Effector memory CD8-positive, alpha-beta T cell (primary cell): Measurements from ENCODE around the gene FEM1B.

ENCODE experiments used
- ATAC-seq: fragments of 150-1000 bp; cut with Tn5 transposase; replicated peaks from 2 replicates; pipeline ENCODE4 v1.10.0; 2021; ENCODE audit warnings: mild to moderate bottlenecking, moderate library complexity
- DNase-seq, 3 experiments: peaks; one replicate each; pipeline ENCODE4 v3.0.0; 2021
- H3K27ac Mint-ChIP-seq, 2 donors: one replicate each; pipeline ENCODE4 v1.8.0; 2022; ENCODE audit warnings: mild to moderate bottlenecking in 2 of 2, mixed read lengths in 2 of 2, moderate library complexity in 2 of 2
- H3K27me3 Mint-ChIP-seq, 2 donors: one replicate each; pipeline ENCODE4 v1.8.0; 2022; ENCODE audit warnings: mixed read lengths in 2 of 2
- H3K36me3 Mint-ChIP-seq: one replicate; pipeline ENCODE4 v1.8.0; 2022; ENCODE audit warnings: mild to moderate bottlenecking, moderate library complexity, mixed read lengths; ENCODE audit not compliant: insufficient read depth
- H3K4me1 Mint-ChIP-seq, 2 donors: one replicate each; pipeline ENCODE4 v1.8.0; 2022; ENCODE audit warnings: low read depth in 2 of 2, mixed read lengths in 2 of 2
- H3K4me3 Mint-ChIP-seq, 2 donors: one replicate each; pipeline ENCODE4 v1.8.0; 2022; ENCODE audit warnings: mild to moderate bottlenecking in 2 of 2, mixed read lengths in 2 of 2, moderate library complexity in 2 of 2
- H3K9me3 Mint-ChIP-seq, 2 donors: one replicate each; pipeline ENCODE4 v1.8.0; 2022; ENCODE audit warnings: mixed read lengths in 2 of 2

The FEM1B gene

GRCh38 chr15:68310804-68311463 lies 33.4 kb downstream of the FEM1B start:
- no peak overlapping the region for H3K4me3 Mint-ChIP-seq
- peaks cover 10 to 11% of the 10 kb centered on the region in 2 donors for H3K4me1 Mint-ChIP-seq
- H3K27ac Mint-ChIP-seq = no peak overlapping the region
- ATAC-seq = no peak
- no peak for DNase-seq
- no peaks in the 10 kb centered on the region for H3K9me3 Mint-ChIP-seq
- H3K36me3 Mint-ChIP-seq = peaks cover 2% of the 10 kb centered on the region
- peaks cover 40 to 65% of the 10 kb centered on the region in 2 donors for H3K27me3 Mint-ChIP-seq

GRCh38 chr15:68311464-68311835 lies 33.9 kb downstream of the FEM1B start:
- no peak for DNase-seq
- no peak for ATAC-seq
- H3K27me3 Mint-ChIP-seq = peaks cover 38 to 65% of the 10 kb centered on the region in 2 donors
- H3K36me3 Mint-ChIP-seq = peaks cover 2% of the 10 kb centered on the region
- H3K4me1 Mint-ChIP-seq = peaks cover 6 to 7% of the 10 kb centered on the region in 2 donors
- no peak overlapping the region for H3K4me3 Mint-ChIP-seq
- H3K27ac Mint-ChIP-seq = no peak overlapping the region
- H3K9me3 Mint-ChIP-seq = no peaks in the 10 kb centered on the region

GRCh38 chr15:68311859-68312557 lies 34.5 kb downstream of the FEM1B start:
- H3K27ac Mint-ChIP-seq = no peak overlapping the region
- no peak for DNase-seq

GRCh38 chr15:68312701-68313204 lies 35.2 kb downstream of the FEM1B start:
- Mint-ChIP-seq H3K4me3 (no peak overlapping the region), H3K9me3 (no peaks in the 10 kb centered on the region), H3K36me3 (peaks cover 2% of the 10 kb centered on the region), H3K27me3 (peaks cover 36 to 61% of the 10 kb centered on the region in 2 donors), H3K27ac (no peak overlapping the region), H3K4me1 (peaks cover 0 to 1% of the 10 kb centered on the region in 2 donors)
- no peak for DNase-seq
- no peak for ATAC-seq

More at GRCh38 chr15:68311859-68312557, 34.5 kb downstream of the FEM1B start:
- peaks cover 2% of the 10 kb centered on the region for H3K36me3 Mint-ChIP-seq
- ATAC-seq = no peak
- H3K27me3 Mint-ChIP-seq = peaks cover 38 to 65% of the 10 kb centered on the region in 2 donors
- H3K4me3 Mint-ChIP-seq = no peak overlapping the region
- no peaks in the 10 kb centered on the region for H3K9me3 Mint-ChIP-seq
- H3K4me1 Mint-ChIP-seq = peaks cover under 1 to 2% of the 10 kb centered on the region in 2 donors

GRCh38 chr15:68313501-68314410 lies 36.2 kb downstream of the FEM1B start:
- DNase-seq (no peak), ATAC-seq (no peak)
- H3K36me3 Mint-ChIP-seq = peaks cover 2% of the 10 kb centered on the region
- no peak overlapping the region for H3K4me3 Mint-ChIP-seq
- no peak overlapping the region for H3K27ac Mint-ChIP-seq
- H3K27me3 Mint-ChIP-seq = peaks cover 35 to 57% of the 10 kb centered on the region in 2 donors
- peaks cover 0 to 1% of the 10 kb centered on the region in 2 donors for H3K4me1 Mint-ChIP-seq
- H3K9me3 Mint-ChIP-seq = no peaks in the 10 kb centered on the region

- H3K4me3 Mint-ChIP-seq = no peak overlapping the region
- no peaks in the 10 kb centered on the region for H3K9me3 Mint-ChIP-seq
- DNase-seq = no peak
- H3K27me3 Mint-ChIP-seq = peaks cover 40 to 64% of the 10 kb centered on the region in 2 donors
- peaks cover 0 to 1% of the 10 kb centered on the region in 2 donors for H3K4me1 Mint-ChIP-seq
- H3K36me3 Mint-ChIP-seq = peaks cover 2% of the 10 kb centered on the region
- H3K27ac Mint-ChIP-seq = no peak overlapping the region
- no peak for ATAC-seq
Observed at GRCh38 chr15:68314563-68314962, 37.0 kb downstream of the FEM1B start.

- Mint-ChIP-seq H3K36me3 (peaks cover 2% of the 10 kb centered on the region), H3K27me3 (peaks cover 40 to 65% of the 10 kb centered on the region in 2 donors), H3K4me1 (peaks cover 0 to 1% of the 10 kb centered on the region in 2 donors), H3K27ac (no peak overlapping the region), H3K9me3 (no peaks in the 10 kb centered on the region), H3K4me3 (no peak overlapping the region)
- DNase-seq = no peak
- no peak for ATAC-seq
Observed at GRCh38 chr15:68315035-68315434, 37.5 kb downstream of the FEM1B start.

GRCh38 chr15:68315495-68316031 lies 38.0 kb downstream of the FEM1B start:
- no peaks in the 10 kb centered on the region for H3K9me3 Mint-ChIP-seq
- no peak overlapping the region for H3K27ac Mint-ChIP-seq
- DNase-seq (no peak), ATAC-seq (no peak)
- H3K36me3 Mint-ChIP-seq = peaks cover 2% of the 10 kb centered on the region
- H3K4me1 Mint-ChIP-seq = peaks cover 0 to 1% of the 10 kb centered on the region in 2 donors
- H3K4me3 Mint-ChIP-seq = no peak overlapping the region
- peaks cover 40 to 65% of the 10 kb centered on the region in 2 donors for H3K27me3 Mint-ChIP-seq

- no peak for ATAC-seq
- DNase-seq = no peak
- H3K36me3 Mint-ChIP-seq = peaks cover 2% of the 10 kb centered on the region
- H3K27me3 Mint-ChIP-seq = peaks cover 40 to 58% of the 10 kb centered on the region in 2 donors
- H3K27ac Mint-ChIP-seq = no peak overlapping the region
- no peaks in the 10 kb centered on the region for H3K9me3 Mint-ChIP-seq
- peaks cover 0 to 1% of the 10 kb centered on the region in 2 donors for H3K4me1 Mint-ChIP-seq
- no peak overlapping the region for H3K4me3 Mint-ChIP-seq
Observed at GRCh38 chr15:68316061-68316804, 38.7 kb downstream of the FEM1B start.

GRCh38 chr15:68317281-68318007 lies 39.9 kb downstream of the FEM1B start:
- peaks cover 50 to 66% of the 10 kb centered on the region in 2 donors for H3K27me3 Mint-ChIP-seq
- peaks cover 2% of the 10 kb centered on the region for H3K36me3 Mint-ChIP-seq
- H3K9me3 Mint-ChIP-seq = no peaks in the 10 kb centered on the region
- no peak overlapping the region for H3K27ac Mint-ChIP-seq
- ATAC-seq (no peak), DNase-seq (no peak)
- H3K4me3 Mint-ChIP-seq = no peak overlapping the region
- peaks cover 0 to 1% of the 10 kb centered on the region in 2 donors for H3K4me1 Mint-ChIP-seq

GRCh38 chr15:68318008-68318835 lies 40.7 kb downstream of the FEM1B start:
- H3K4me1 Mint-ChIP-seq = peaks cover 0 to 1% of the 10 kb centered on the region in 2 donors
- no peak overlapping the region for H3K4me3 Mint-ChIP-seq
- no peak for DNase-seq
- no peaks in the 10 kb centered on the region for H3K9me3 Mint-ChIP-seq
- H3K27me3 Mint-ChIP-seq = peaks cover 52 to 60% of the 10 kb centered on the region in 2 donors
- H3K36me3 Mint-ChIP-seq = peaks cover 2% of the 10 kb centered on the region
- H3K27ac Mint-ChIP-seq = no peak overlapping the region
- ATAC-seq = no peak
